Stimulated activated CD4-positive, alpha-beta T cell treated with anti-CD3 and anti-CD28 coated beads, Interleukin-1b, Interleukin-23, amount 100 ng/mL, for 1 hour (primary cell): ENCODE data around the gene ACCSL.

ENCODE experiments used
- DNase-seq, 2 donors: peaks; one replicate each; pipeline ENCODE4 v3.0.0-alpha.2; 2020; ENCODE audit warnings: low read depth in 2 of 2

Gene ACCSL

GRCh38 chr11:44096360-44097185 is 48.8 kb downstream of the ACCSL start:
- no peak for DNase-seq

DNA sequence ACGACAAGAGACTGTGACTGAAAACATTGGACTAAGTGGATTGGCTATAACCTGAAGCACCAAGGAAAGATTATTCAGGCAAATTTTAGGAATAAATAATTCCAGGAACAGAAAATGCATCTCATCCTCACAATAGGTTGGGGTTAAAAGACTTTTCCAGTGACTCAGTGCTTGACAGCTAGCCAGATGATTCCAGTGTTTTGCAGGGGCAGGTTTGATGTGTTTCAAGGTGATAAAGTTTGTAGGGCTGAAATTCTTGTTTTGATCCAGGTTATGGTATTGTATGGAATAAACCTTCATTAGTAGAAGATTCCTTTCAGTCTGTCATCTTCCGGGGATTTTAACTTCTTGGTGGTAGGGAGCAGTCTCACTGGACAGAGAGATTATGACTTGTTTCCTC is 50.0 kb downstream of the ACCSL start:
- no peak for DNase-seq

DNA sequence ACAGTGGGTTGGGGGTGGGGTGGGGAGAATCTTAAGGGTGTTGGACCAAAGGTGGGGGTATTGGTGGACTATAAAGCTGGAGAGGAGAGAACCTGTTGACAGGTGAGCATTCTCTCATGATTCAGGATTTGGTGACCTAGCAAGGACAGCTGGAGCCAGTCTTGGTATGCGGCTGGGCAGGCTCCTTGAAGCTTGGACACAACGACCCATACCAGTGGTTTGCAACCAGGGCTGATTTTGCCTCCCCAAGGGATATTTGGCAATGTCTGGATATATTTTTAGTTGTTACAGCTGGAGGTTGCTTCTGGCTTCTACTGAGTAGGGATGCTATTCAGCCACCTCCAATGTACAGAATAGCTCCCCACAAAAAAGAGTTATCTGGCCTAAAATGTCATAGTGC is 53.3 kb downstream of the ACCSL start:
- DNase-seq: no peak

GRCh38 chr11:44104481-44105294 is 56.9 kb downstream of the ACCSL start:
- DNase-seq: no peak

DNA sequence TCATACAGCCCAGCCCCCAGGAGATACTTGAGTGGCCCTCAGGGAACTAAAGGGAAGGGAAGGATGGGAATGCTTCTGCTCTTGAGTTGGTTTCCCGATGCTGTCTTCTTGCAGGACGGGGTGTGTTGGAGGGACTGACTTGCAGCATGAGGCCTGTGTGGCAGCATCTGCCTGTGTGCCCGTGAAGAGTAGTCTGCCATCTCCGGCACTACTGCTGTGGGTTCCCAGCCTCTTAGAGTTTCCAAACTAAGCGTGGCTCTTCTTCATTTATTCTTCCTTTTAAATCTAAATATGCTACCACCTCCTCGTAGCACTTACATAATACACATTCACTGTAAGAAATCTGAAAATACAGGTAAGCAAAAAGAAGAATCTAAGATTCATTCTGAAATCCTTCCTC is 60.5 kb downstream of the ACCSL start:
- no peak for DNase-seq
